ENCODE measurements around the gene PLSCR3.

Gene PLSCR3

GRCh38 chr17:7418472-7419152, 24.3 kb upstream of the PLSCR3 start:
- DNase-seq (ENCODE audit: low spot score in 2 of 2) (no peak), ATAC-seq (ENCODE audit: low read depth) (no peak)
- Mint-ChIP-seq H3K27ac (no peak overlapping the region), H3K9me3 (no peaks in the 10 kb centered on the region), H3K4me3 (no peak overlapping the region), H3K27me3 (peaks cover 10% of the 10 kb centered on the region), H3K36me3 (no peaks in the 10 kb centered on the region), H3K4me1 (peaks cover 2% of the 10 kb centered on the region)

- DNase-seq (ENCODE audit: low spot score in 2 of 2) = no peak
- peaks cover 10% of the 10 kb centered on the region for H3K27me3 Mint-ChIP-seq
Measured at GRCh38 chr17:7417056-7417655, 22.8 kb upstream of the PLSCR3 start.

GRCh38 chr17:7416323-7416722, 22.0 kb upstream of the PLSCR3 start:
- H3K4me1 Mint-ChIP-seq = peaks cover 2% of the 10 kb centered on the region
- H3K4me3 Mint-ChIP-seq = no peak overlapping the region
- no peaks in the 10 kb centered on the region for H3K36me3 Mint-ChIP-seq
- no peaks in the 10 kb centered on the region for H3K9me3 Mint-ChIP-seq
- ATAC-seq (ENCODE audit: low read depth) (no peak), DNase-seq (ENCODE audit: low spot score in 2 of 2) (no peak)
- peaks cover 10% of the 10 kb centered on the region for H3K27me3 Mint-ChIP-seq
- no peak overlapping the region for H3K27ac Mint-ChIP-seq

More at GRCh38 chr17:7417056-7417655, 22.8 kb upstream of the PLSCR3 start:
- Mint-ChIP-seq H3K4me1 (peaks cover 2% of the 10 kb centered on the region), H3K27ac (no peak overlapping the region), H3K9me3 (no peaks in the 10 kb centered on the region), H3K36me3 (no peaks in the 10 kb centered on the region), H3K4me3 (no peak overlapping the region)
- no peak for ATAC-seq (ENCODE audit: low read depth)

GRCh38 chr17:7415784-7416183, 21.5 kb upstream of the PLSCR3 start:
- H3K4me1 Mint-ChIP-seq = peaks cover 2% of the 10 kb centered on the region
- no peak for ATAC-seq (ENCODE audit: low read depth)
- H3K9me3 Mint-ChIP-seq = no peaks in the 10 kb centered on the region
- DNase-seq (ENCODE audit: low spot score in 2 of 2) = no peak
- no peak overlapping the region for H3K27ac Mint-ChIP-seq
- peaks cover 10% of the 10 kb centered on the region for H3K27me3 Mint-ChIP-seq
- H3K4me3 Mint-ChIP-seq = no peak overlapping the region
- H3K36me3 Mint-ChIP-seq = no peaks in the 10 kb centered on the region

- Mint-ChIP-seq H3K27me3 (peaks cover 12% of the 10 kb centered on the region), H3K27ac (no peak overlapping the region), H3K4me3 (no peak overlapping the region), H3K4me1 (peaks cover 2% of the 10 kb centered on the region), H3K36me3 (no peaks in the 10 kb centered on the region), H3K9me3 (no peaks in the 10 kb centered on the region)
- ATAC-seq (ENCODE audit: low read depth) = no peak
- no peak for DNase-seq (ENCODE audit: low spot score in 2 of 2)
Measured at GRCh38 chr17:7414837-7415236, 20.5 kb upstream of the PLSCR3 start.

- Mint-ChIP-seq H3K9me3 (no peaks in the 10 kb centered on the region), H3K36me3 (no peaks in the 10 kb centered on the region), H3K4me1 (peaks cover 4% of the 10 kb centered on the region), H3K4me3 (no peak overlapping the region), H3K27me3 (peaks cover 13% of the 10 kb centered on the region), H3K27ac (no peak overlapping the region)
- DNase-seq (ENCODE audit: low spot score in 2 of 2) (no peak), ATAC-seq (ENCODE audit: low read depth) (no peak)
Measured at GRCh38 chr17:7413346-7413985, 19.1 kb upstream of the PLSCR3 start.

- no peak for ATAC-seq (ENCODE audit: low read depth)
- Mint-ChIP-seq H3K27me3 (peaks cover 11% of the 10 kb centered on the region), H3K27ac (no peak overlapping the region)
Measured at GRCh38 chr17:7411427-7411750, 17.1 kb upstream of the PLSCR3 start.

GRCh38 chr17:7410634-7411426, 16.5 kb upstream of the PLSCR3 start:
- no peak overlapping the region for H3K27ac Mint-ChIP-seq
- H3K9me3 Mint-ChIP-seq = no peaks in the 10 kb centered on the region
- no peak overlapping the region for H3K4me3 Mint-ChIP-seq
- ATAC-seq (ENCODE audit: low read depth) (no peak), DNase-seq (ENCODE audit: low spot score in 2 of 2) (no peak)
- H3K27me3 Mint-ChIP-seq = peaks cover 13% of the 10 kb centered on the region
- H3K4me1 Mint-ChIP-seq = peaks cover 7% of the 10 kb centered on the region
- no peaks in the 10 kb centered on the region for H3K36me3 Mint-ChIP-seq

More at GRCh38 chr17:7411427-7411750, 17.1 kb upstream of the PLSCR3 start:
- H3K36me3 Mint-ChIP-seq = no peaks in the 10 kb centered on the region
- H3K9me3 Mint-ChIP-seq = no peaks in the 10 kb centered on the region
- peaks cover 4% of the 10 kb centered on the region for H3K4me1 Mint-ChIP-seq
- H3K4me3 Mint-ChIP-seq = no peak overlapping the region
- no peak for DNase-seq (ENCODE audit: low spot score in 2 of 2)

GRCh38 chr17:7409716-7410115, 15.4 kb upstream of the PLSCR3 start:
- DNase-seq (ENCODE audit: low spot score in 2 of 2) = no peak
- Mint-ChIP-seq H3K4me3 (no peak overlapping the region), H3K27me3 (peaks cover 16% of the 10 kb centered on the region), H3K36me3 (no peaks in the 10 kb centered on the region), H3K27ac (no peak overlapping the region), H3K9me3 (no peaks in the 10 kb centered on the region), H3K4me1 (peaks cover 10% of the 10 kb centered on the region)
- ATAC-seq (ENCODE audit: low read depth) = no peak

- DNase-seq (ENCODE audit: low spot score in 2 of 2) = no peak
- Mint-ChIP-seq H3K27me3 (peaks cover 16% of the 10 kb centered on the region), H3K9me3 (no peaks in the 10 kb centered on the region), H3K27ac (no peak overlapping the region), H3K4me1 (peaks cover 10% of the 10 kb centered on the region), H3K36me3 (no peaks in the 10 kb centered on the region), H3K4me3 (peak overlapping the region; percentile 42)
- no peak for ATAC-seq (ENCODE audit: low read depth)
Measured at GRCh38 chr17:7408863-7409262, 14.5 kb upstream of the PLSCR3 start.

GRCh38 chr17:7408252-7408727, 14.0 kb upstream of the PLSCR3 start:
- Mint-ChIP-seq H3K4me1 (peaks cover 12% of the 10 kb centered on the region), H3K27ac (no peak overlapping the region), H3K4me3 (no peak overlapping the region), H3K36me3 (no peaks in the 10 kb centered on the region), H3K27me3 (peaks cover 16% of the 10 kb centered on the region), H3K9me3 (no peaks in the 10 kb centered on the region)
- DNase-seq (ENCODE audit: low spot score in 2 of 2) (no peak), ATAC-seq (ENCODE audit: low read depth) (no peak)

GRCh38 chr17:7407485-7408251, 13.3 kb upstream of the PLSCR3 start, which contains the start of gene NLGN2:
NLGN2 (plus strand) TSS chr17:7407845; CDS start chr17:7408256, 411 bp downstream.
- no peak for DNase-seq (ENCODE audit: low spot score in 2 of 2)
- Mint-ChIP-seq H3K27me3 (peaks cover 16% of the 10 kb centered on the region), H3K4me1 (peaks cover 16% of the 10 kb centered on the region), H3K27ac (no peak within 1 kb of the TSS), H3K36me3 (no peaks in the 10 kb centered on the region), H3K4me3 (peak within 1 kb of the TSS; percentile 35), H3K9me3 (no peaks in the 10 kb centered on the region)
- ATAC-seq (ENCODE audit: low read depth) = no peak

- no peak overlapping the region for H3K4me3 Mint-ChIP-seq
- DNase-seq (ENCODE audit: low spot score in 2 of 2) = no peak
- peaks cover 16% of the 10 kb centered on the region for H3K4me1 Mint-ChIP-seq
- H3K27ac Mint-ChIP-seq = no peak overlapping the region
- peaks cover 16% of the 10 kb centered on the region for H3K27me3 Mint-ChIP-seq
- no peaks in the 10 kb centered on the region for H3K36me3 Mint-ChIP-seq
- H3K9me3 Mint-ChIP-seq = no peaks in the 10 kb centered on the region
- no peak for ATAC-seq (ENCODE audit: low read depth)
Measured at GRCh38 chr17:7407082-7407481, 12.8 kb upstream of the PLSCR3 start.

Data from memory B cell (primary cell).